ENCODE data around the gene HSDL2.
"Not testable (repeated sequence)": the region's sequence is repeated elsewhere in the genome, so short reads cannot be mapped to it uniquely, and the experiment has no call there.

HSDL2 gene

DNA sequence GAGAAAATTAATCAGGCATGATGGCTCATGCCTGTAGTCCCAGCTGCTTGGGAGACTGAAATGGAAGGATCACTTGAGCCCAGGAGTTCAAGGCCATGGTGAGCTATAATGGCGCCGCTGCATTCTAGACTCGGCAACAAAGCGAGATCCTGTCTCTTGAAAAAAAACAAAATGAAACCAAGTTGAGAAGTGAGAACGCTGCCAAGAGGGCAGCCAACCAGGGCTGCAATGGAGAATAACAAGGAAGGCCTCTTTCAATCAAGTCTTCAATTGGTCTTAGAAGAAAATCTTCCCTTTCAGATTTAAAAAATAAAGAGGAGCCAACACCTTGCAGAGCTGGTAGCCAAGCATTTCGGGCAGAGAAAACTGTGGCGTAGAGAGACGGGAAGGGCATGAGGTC, 121.4 kb downstream of the HSDL2 start:
- DNase-seq = no peak
- Mint-ChIP-seq H3K9me3 (no peaks in the 10 kb centered on the region), H3K4me1 (peaks cover 2% of the 10 kb centered on the region), H3K27ac (no peak overlapping the region), H3K4me3 (no peak overlapping the region), H3K36me3 (ENCODE audit: low read depth) (no peaks in the 10 kb centered on the region), H3K27me3 (no peaks in the 10 kb centered on the region)
- ATAC-seq = no peak

GRCh38 chr9:112502175-112502946, 122.5 kb downstream of the HSDL2 start:
- H3K9me3 Mint-ChIP-seq = no peaks in the 10 kb centered on the region
- ATAC-seq (no peak), DNase-seq (no peak)
- H3K4me3 Mint-ChIP-seq = no peak overlapping the region
- H3K36me3 Mint-ChIP-seq (ENCODE audit: low read depth) = no peaks in the 10 kb centered on the region
- no peak overlapping the region for H3K27ac Mint-ChIP-seq
- no peaks in the 10 kb centered on the region for H3K27me3 Mint-ChIP-seq
- no peaks in the 10 kb centered on the region for H3K4me1 Mint-ChIP-seq

- ATAC-seq (no peak), DNase-seq (no peak)
- Mint-ChIP-seq H3K27ac (no peak overlapping the region), H3K9me3 (no peaks in the 10 kb centered on the region), H3K27me3 (no peaks in the 10 kb centered on the region), H3K36me3 (ENCODE audit: low read depth) (no peaks in the 10 kb centered on the region), H3K4me1 (no peaks in the 10 kb centered on the region), H3K4me3 (no peak overlapping the region)
These were observed 123.3 kb downstream of the HSDL2 start for GRCh38 chr9:112503170-112503569.

- Mint-ChIP-seq H3K27me3 (no peaks in the 10 kb centered on the region), H3K27ac (no peak overlapping the region), H3K9me3 (no peaks in the 10 kb centered on the region), H3K4me1 (no peaks in the 10 kb centered on the region), H3K4me3 (no peak overlapping the region), H3K36me3 (ENCODE audit: low read depth) (no peaks in the 10 kb centered on the region)
- ATAC-seq (no peak), DNase-seq (no peak)
These were observed 125.2 kb downstream of the HSDL2 start for GRCh38 chr9:112505086-112505485.

DNA sequence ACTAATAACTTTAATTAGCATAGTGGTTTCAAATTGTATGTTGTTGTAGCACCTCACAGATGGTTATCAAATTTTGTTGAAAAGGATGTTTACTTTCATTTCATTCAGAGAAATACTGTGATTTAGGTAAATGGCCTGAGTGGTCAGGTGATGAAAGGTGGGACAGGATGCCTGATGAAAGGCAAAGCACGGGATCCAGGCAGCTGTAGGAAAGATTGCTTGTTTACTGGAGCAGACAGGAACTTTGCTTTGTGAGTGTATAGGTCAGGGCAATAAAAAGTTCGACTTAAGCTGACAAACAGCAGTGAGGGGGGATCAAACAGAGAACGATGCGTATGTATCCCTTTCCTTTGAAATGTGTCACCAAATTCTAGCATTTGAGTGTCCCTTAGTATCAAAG, 125.7 kb downstream of the HSDL2 start:
- no peaks in the 10 kb centered on the region for H3K9me3 Mint-ChIP-seq
- no peaks in the 10 kb centered on the region for H3K36me3 Mint-ChIP-seq (ENCODE audit: low read depth)
- ATAC-seq (no peak), DNase-seq (no peak)
- no peaks in the 10 kb centered on the region for H3K27me3 Mint-ChIP-seq
- no peak overlapping the region for H3K27ac Mint-ChIP-seq
- H3K4me1 Mint-ChIP-seq = no peaks in the 10 kb centered on the region
- no peak overlapping the region for H3K4me3 Mint-ChIP-seq

DNA sequence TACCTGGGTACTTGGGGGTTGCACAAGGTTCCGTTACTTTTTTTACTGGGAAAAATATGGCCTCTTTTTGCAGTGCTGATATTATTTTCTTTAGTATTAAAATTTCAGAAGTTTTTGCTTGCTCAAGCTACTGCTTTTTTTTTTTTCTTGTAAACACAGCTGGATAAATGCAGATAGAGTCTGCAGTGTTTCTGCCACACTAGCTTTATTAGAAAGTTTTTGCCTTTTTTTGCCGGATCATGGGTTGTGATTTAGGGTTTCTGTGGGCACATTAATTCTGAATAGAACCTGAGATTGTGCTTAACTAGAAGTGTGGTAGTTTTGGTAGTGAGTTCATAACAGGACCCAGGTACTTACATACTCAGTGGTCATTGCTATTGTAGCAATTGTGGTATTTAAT, 126.7 kb downstream of the HSDL2 start:
- ATAC-seq (no peak), DNase-seq (no peak)
- Mint-ChIP-seq H3K27ac (no peak overlapping the region), H3K4me3 (no peak overlapping the region), H3K27me3 (no peaks in the 10 kb centered on the region), H3K9me3 (no peaks in the 10 kb centered on the region), H3K36me3 (ENCODE audit: low read depth) (no peaks in the 10 kb centered on the region), H3K4me1 (no peaks in the 10 kb centered on the region)

DNA sequence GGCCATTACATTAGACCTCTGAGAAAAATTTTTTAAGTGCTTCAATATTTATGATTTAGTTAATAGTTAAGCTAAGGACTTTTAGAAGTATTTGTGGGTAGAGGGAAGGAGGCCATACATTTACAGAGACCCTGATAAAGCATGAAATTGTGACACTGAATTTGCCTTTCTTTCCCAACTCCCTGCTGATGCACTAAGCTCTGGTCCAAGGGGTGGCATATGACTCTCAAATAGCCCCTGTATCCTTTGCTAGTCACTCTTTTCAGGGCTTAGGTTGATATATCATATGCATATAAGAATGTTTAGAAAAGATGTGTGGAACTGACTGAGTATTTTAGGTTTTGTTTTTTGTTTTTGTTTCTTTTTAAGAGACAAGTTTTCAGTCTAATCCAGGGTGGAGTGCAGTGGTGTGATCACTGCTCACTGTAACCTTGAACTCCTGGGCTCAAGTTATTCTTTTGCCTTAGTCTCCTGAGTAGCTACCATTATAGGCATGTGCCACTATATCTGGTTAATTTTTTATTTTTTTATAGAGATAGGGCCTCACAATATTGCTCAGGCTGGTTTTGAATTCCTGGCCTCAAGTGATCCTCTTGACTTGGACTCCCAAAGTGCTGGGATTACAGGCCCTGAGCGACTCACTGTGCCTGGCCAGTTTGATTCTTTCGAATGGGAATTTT, 127.2 kb downstream of the HSDL2 start:
- Mint-ChIP-seq H3K4me1 (no peaks in the 10 kb centered on the region), H3K4me3 (no peak overlapping the region), H3K36me3 (ENCODE audit: low read depth) (no peaks in the 10 kb centered on the region), H3K27me3 (no peaks in the 10 kb centered on the region), H3K9me3 (no peaks in the 10 kb centered on the region), H3K27ac (no peak overlapping the region)
- ATAC-seq (no peak), DNase-seq (no peak)

GRCh38 chr9:112508377-112508776, 128.5 kb downstream of the HSDL2 start:
- H3K36me3 Mint-ChIP-seq (ENCODE audit: low read depth) = no peaks in the 10 kb centered on the region
- H3K27ac Mint-ChIP-seq = no peak overlapping the region
- no peak for DNase-seq

DNA sequence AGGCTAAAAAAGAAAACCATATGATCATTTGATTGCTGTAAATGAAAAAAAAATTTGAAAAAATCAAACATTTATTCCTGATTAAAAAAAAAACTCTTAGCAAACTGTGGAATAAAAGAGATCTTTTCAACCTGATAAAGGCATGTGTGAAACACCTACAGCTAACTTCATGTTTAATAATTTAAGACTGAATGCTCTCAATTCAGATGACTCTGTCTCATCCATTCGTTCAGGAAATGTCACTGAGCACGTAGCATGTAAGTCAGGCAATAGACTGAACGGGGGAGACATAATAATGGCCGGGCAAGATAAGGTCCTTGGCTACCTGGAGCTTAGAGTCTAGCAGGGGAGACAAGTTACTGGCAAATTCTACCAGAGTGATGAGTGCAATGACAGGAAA, 132.5 kb downstream of the HSDL2 start:
- H3K4me3 Mint-ChIP-seq; ATAC-seq; H3K27ac Mint-ChIP-seq; H3K4me1 Mint-ChIP-seq; H3K27me3 Mint-ChIP-seq; H3K36me3 Mint-ChIP-seq (ENCODE audit: low read depth); DNase-seq; H3K9me3 Mint-ChIP-seq: not testable (repeated sequence)

More at GRCh38 chr9:112508377-112508776, 128.5 kb downstream of the HSDL2 start:
- no peaks in the 10 kb centered on the region for H3K9me3 Mint-ChIP-seq
- no peak overlapping the region for H3K4me3 Mint-ChIP-seq
- no peak for ATAC-seq
- H3K4me1 Mint-ChIP-seq = no peaks in the 10 kb centered on the region
- no peaks in the 10 kb centered on the region for H3K27me3 Mint-ChIP-seq

DNA sequence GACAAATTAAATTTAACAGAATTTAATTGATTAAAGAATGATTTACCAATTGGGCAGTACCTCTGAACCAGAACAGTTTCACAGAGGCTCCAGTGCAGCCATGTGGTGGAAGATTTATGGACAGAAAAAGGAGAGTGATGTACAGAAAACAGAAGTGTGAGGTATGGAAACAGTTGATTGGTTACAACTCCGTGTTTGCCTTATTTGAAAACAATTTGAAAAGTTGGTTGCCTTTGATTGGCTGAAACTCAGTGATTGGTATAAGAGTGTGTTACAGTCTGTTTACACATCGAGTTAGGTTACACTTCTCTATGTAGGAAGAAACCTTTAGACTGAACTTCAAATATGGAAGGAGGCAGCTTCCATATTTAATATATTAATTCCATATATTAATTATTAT, 136.9 kb downstream of the HSDL2 start:
- no peak for ATAC-seq
- Mint-ChIP-seq H3K36me3 (ENCODE audit: low read depth) (no peaks in the 10 kb centered on the region), H3K4me3 (no peak overlapping the region), H3K27me3 (no peaks in the 10 kb centered on the region), H3K4me1 (no peaks in the 10 kb centered on the region), H3K27ac (no peak overlapping the region), H3K9me3 (no peaks in the 10 kb centered on the region)
- no peak for DNase-seq

- Mint-ChIP-seq H3K4me1 (no peaks in the 10 kb centered on the region), H3K36me3 (ENCODE audit: low read depth) (no peaks in the 10 kb centered on the region), H3K27me3 (no peaks in the 10 kb centered on the region), H3K4me3 (no peak overlapping the region), H3K9me3 (no peaks in the 10 kb centered on the region), H3K27ac (no peak overlapping the region)
- ATAC-seq (no peak), DNase-seq (no peak)
These were observed 140.2 kb downstream of the HSDL2 start for GRCh38 chr9:112520069-112520468.

DNA sequence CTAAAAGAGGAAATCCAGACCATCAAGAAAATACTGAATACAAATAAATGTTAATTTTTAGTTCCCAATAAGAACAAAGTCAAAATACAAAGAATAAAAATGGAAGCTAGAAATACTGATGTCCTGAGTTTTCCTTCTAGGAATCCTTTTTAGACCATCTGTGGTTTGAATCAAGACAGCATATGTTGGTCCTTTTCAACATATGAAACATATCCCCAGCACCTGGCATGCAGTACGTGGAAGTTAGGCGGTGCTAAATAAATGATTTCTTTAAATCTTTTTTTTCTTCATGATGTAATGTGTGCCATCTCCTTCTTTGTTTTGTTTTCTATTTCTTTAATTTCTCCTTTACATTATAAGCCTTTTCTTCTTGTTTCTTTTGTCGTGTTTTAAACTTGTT, 140.7 kb downstream of the HSDL2 start:
- Mint-ChIP-seq H3K27ac (no peak overlapping the region), H3K9me3 (no peaks in the 10 kb centered on the region), H3K27me3 (no peaks in the 10 kb centered on the region), H3K4me1 (no peaks in the 10 kb centered on the region), H3K36me3 (ENCODE audit: low read depth) (no peaks in the 10 kb centered on the region), H3K4me3 (no peak overlapping the region)
- ATAC-seq (no peak), DNase-seq (no peak)

All from activated naive CD8-positive, alpha-beta T cell treated with anti-CD3 and anti-CD28 coated beads, Interleukin-2, amount 50 U/mL, for 24 hours (primary cell).